ENCODE data around the gene SPIN1. TPM values are rescaled to one million over a fixed set of nuclear protein-coding genes. Genes with fewer than 3 reads are reported as not detected.

The SPIN1 gene
- total RNA-seq, 1 donor from 2014 or later = 11.6 TPM

- intact Hi-C loops (cut with DNase I) = no loop called here
- H3K27me3 ChIP-seq = no peaks in the 10 kb centered on the region
- H3K27ac ChIP-seq = no peak overlapping the region
- TF ChIP-seq CTCF (IDR thresholded peaks at IDR 0.05) = no peak
- H3K4me1 ChIP-seq = peaks cover 0 to 3% of the 10 kb centered on the region in 2 donors
- no peaks in the 10 kb centered on the region for H3K36me3 ChIP-seq
- no peak for DNase-seq (ENCODE audit: low spot score in 2 of 2)
- no peak overlapping the region for H3K4me3 ChIP-seq
- H3K9me3 ChIP-seq = no peaks in the 10 kb centered on the region
Observed at GRCh38 chr9:88398016-88398415, 9.8 kb downstream of the SPIN1 start.

GRCh38 chr9:88399966-88400365, 11.7 kb downstream of the SPIN1 start:
- Histone ChIP-seq H3K36me3 (no peaks in the 10 kb centered on the region), H3K4me1 (peaks cover 0 to 3% of the 10 kb centered on the region in 2 donors), H3K27ac (no peak overlapping the region), H3K27me3 (no peaks in the 10 kb centered on the region), H3K4me3 (no peak overlapping the region), H3K9me3 (no peaks in the 10 kb centered on the region)
- no peak for TF ChIP-seq CTCF (IDR thresholded peaks at IDR 0.05)
- DNase-seq (ENCODE audit: low spot score in 2 of 2) = no peak
- intact Hi-C loops (cut with DNase I) = no loop called here

GRCh38 chr9:88403340-88403739, 15.1 kb downstream of the SPIN1 start:
- no peak for TF ChIP-seq CTCF (IDR thresholded peaks at IDR 0.05)
- no peak for DNase-seq (ENCODE audit: low spot score in 2 of 2)
- Histone ChIP-seq H3K4me1 (no peaks in the 10 kb centered on the region), H3K36me3 (no peaks in the 10 kb centered on the region), H3K27me3 (no peaks in the 10 kb centered on the region), H3K4me3 (no peak overlapping the region), H3K27ac (no peak overlapping the region), H3K9me3 (no peaks in the 10 kb centered on the region)
- intact Hi-C loops (cut with DNase I) = no loop called here

- no peak overlapping the region for H3K27ac ChIP-seq
- intact Hi-C loops (cut with DNase I) = no loop called here
- no peak for DNase-seq (ENCODE audit: low spot score in 2 of 2)
- H3K9me3 ChIP-seq = no peaks in the 10 kb centered on the region
- no peaks in the 10 kb centered on the region for H3K36me3 ChIP-seq
- no peaks in the 10 kb centered on the region for H3K27me3 ChIP-seq
- H3K4me3 ChIP-seq = no peak overlapping the region
- no peak for TF ChIP-seq CTCF (IDR thresholded peaks at IDR 0.05)
- H3K4me1 ChIP-seq = no peaks in the 10 kb centered on the region
Observed at GRCh38 chr9:88406051-88406450, 17.8 kb downstream of the SPIN1 start.

- intact Hi-C loops (cut with DNase I) = no loop called here
- Histone ChIP-seq H3K27me3 (no peaks in the 10 kb centered on the region), H3K36me3 (peaks cover 0 to 12% of the 10 kb centered on the region in 2 donors), H3K9me3 (peaks cover 0 to 8% of the 10 kb centered on the region in 2 donors), H3K4me3 (no peak overlapping the region), H3K4me1 (no peaks in the 10 kb centered on the region), H3K27ac (no peak overlapping the region)
- no peak for TF ChIP-seq CTCF (IDR thresholded peaks at IDR 0.05)
- DNase-seq (ENCODE audit: low spot score in 2 of 2) = no peak
Observed at GRCh38 chr9:88411471-88411870, 23.2 kb downstream of the SPIN1 start.

- Histone ChIP-seq H3K4me1 (no peaks in the 10 kb centered on the region), H3K27me3 (no peaks in the 10 kb centered on the region), H3K27ac (no peak overlapping the region), H3K4me3 (no peak overlapping the region), H3K9me3 (peaks cover 3 to 25% of the 10 kb centered on the region in 2 donors), H3K36me3 (peaks cover 9 to 33% of the 10 kb centered on the region in 2 donors)
- intact Hi-C loops (cut with DNase I) = no loop called here
- TF ChIP-seq CTCF (IDR thresholded peaks at IDR 0.05) = no peak
- no peak for DNase-seq (ENCODE audit: low spot score in 2 of 2)
Observed at GRCh38 chr9:88414298-88414697, 26.1 kb downstream of the SPIN1 start.
